K562 (cell line): ENCODE data around the gene CIAPIN1. TPM values are rescaled to one million over a fixed set of nuclear protein-coding genes. Genes with fewer than 3 reads are reported as not detected.

Source experiments
- ATAC-seq: fragments of 200-7000 bp; cut with Tn5 transposase; 3 replicates; pipeline ENCODE4 v1.9.1; 2020; ENCODE audit warnings: moderate library complexity
- BruUV-seq: library from RNA; stranded (reverse); fragments of 400-500 nt; replicated peaks from 2 replicates; lab custom pipeline; 2021; lab: Mats Ljungman, UMichigan
- CTCF ChIA-PET: fragments of 300-600 bp; formaldehyde crosslinking; extraction: SDS; loops from one replicate; lab custom pipeline; 2021; ENCODE audit warnings: low intra/inter-chr PET ratio; lab: Yijun Ruan, JAX
- POLR2A ChIA-PET: fragments of 300-600, 350-650 bp; sonication (Branson Sonifier 250); formaldehyde crosslinking; extraction: SDS; loops from one replicate; lab custom pipeline; 2021; ENCODE audit warnings: antibody characterized with exemption, inconsistent platforms; lab: Yijun Ruan, JAX
- DNase-seq, 4 experiments: peaks; one replicate each; pipeline versions ENCODE4 v3.0.0 to v3.0.0-alpha.2; 2011 to 2018; ENCODE audit warnings: low spot score in 3 of 4, mixed read lengths in 3 of 4; ENCODE audit errors: extremely low read depth in 1 of 4
- FAIRE-seq: peaks from 2 replicates; lab custom pipeline; 2011; peaks lifted over from hg19 to GRCh38; lab: Jason Lieb, UNC
- H2AFZ ChIP-seq: 2 replicates; pipeline ENCODE4 v1.6.0; 2011; ENCODE audit warnings: low read depth, low read length, control low read depth, inconsistent platforms
- H3K27ac ChIP-seq: fragments of 200-600 bp; 3 replicates; pipeline ENCODE4 v1.8.0; 2011; ENCODE audit warnings: low read depth, mild to moderate bottlenecking, control low read depth, inconsistent platforms, low read length, moderate library complexity, mixed read lengths; ENCODE audit errors: extremely low read depth
- H3K27me3 ChIP-seq, 2 experiments: fragments of 300-600 bp in 1 of 2; 2 replicates in 1 of 2; 3 replicates in 1 of 2; pipeline versions ENCODE4 v1.6.0 to v1.8.0; 2011; ENCODE audit warnings: inconsistent platforms in 2 of 2, low read length in 2 of 2, mild to moderate bottlenecking in 1 of 2, mixed read lengths in 1 of 2, moderate library complexity in 1 of 2; ENCODE audit not compliant: control insufficient read depth in 2 of 2, insufficient read depth in 2 of 2
- H3K36me3 ChIP-seq: fragments of 300-600 bp; 3 replicates; pipeline ENCODE4 v1.8.0; 2011; ENCODE audit warnings: mild to moderate bottlenecking, low read length, inconsistent platforms; ENCODE audit not compliant: control insufficient read depth, insufficient read depth
- H3K4me1 ChIP-seq, 2 experiments: fragments of 200-600 bp in 1 of 2; replicated peaks in 1 of 2; 2 replicates in 1 of 2; 3 replicates in 1 of 2; pipeline versions ENCODE4 v1.5.1 to v1.8.0; 2011; ENCODE audit warnings: inconsistent platforms in 2 of 2, low read length in 2 of 2, mild to moderate bottlenecking in 1 of 2, mixed read lengths in 1 of 2, moderate library complexity in 1 of 2; ENCODE audit not compliant: control insufficient read depth in 2 of 2, insufficient read depth in 2 of 2
- H3K4me2 ChIP-seq: 2 replicates; pipeline ENCODE4 v1.6.1; 2011; ENCODE audit warnings: low read length, control low read depth, inconsistent platforms, mixed read lengths; ENCODE audit not compliant: insufficient read depth
- H3K4me3 ChIP-seq: fragments of 200-600 bp; sonication (generic), shearing (Covaris generic); 2 replicates; pipeline ENCODE4 v1.5.1; 2016; ENCODE audit warnings: control low read depth, inconsistent platforms
- H3K79me2 ChIP-seq: fragments of 200-600 bp; 3 replicates; pipeline ENCODE4 v1.8.0; 2011; ENCODE audit warnings: low read length, inconsistent platforms; ENCODE audit not compliant: control insufficient read depth, insufficient read depth
- H3K9ac ChIP-seq, 2 experiments: 2 replicates each; pipeline versions ENCODE4 v1.6.0 to v1.6.1; 2011; ENCODE audit warnings: low read depth in 2 of 2, low read length in 2 of 2, control low read depth in 1 of 2, inconsistent platforms in 1 of 2, mild to moderate bottlenecking in 1 of 2, mixed read lengths in 1 of 2; ENCODE audit not compliant: insufficient read depth in 1 of 2
- H3K9me1 ChIP-seq: one replicate; pipeline ENCODE4 v1.6.0; 2011; ENCODE audit warnings: inconsistent platforms, mild to moderate bottlenecking, low read length, moderate library complexity; ENCODE audit not compliant: control insufficient read depth, insufficient read depth
- H3K9me3 ChIP-seq: replicated peaks from 2 replicates; pipeline ENCODE4 v1.5.1; 2011; ENCODE audit warnings: low read depth, low read length, inconsistent platforms; ENCODE audit not compliant: control insufficient read depth, insufficient read depth
- H4K20me1 ChIP-seq: replicated peaks from 2 replicates; pipeline ENCODE4 v1.6.1; 2011; ENCODE audit warnings: low read length, inconsistent platforms, mixed read lengths; ENCODE audit not compliant: control insufficient read depth, insufficient read depth
- DIDO1 ChIP-seq: fragments of 450-650 bp; IDR thresholded peaks from 2 replicates; pipeline ENCODE4 v1.6.1; 2016; ENCODE audit warnings: low read depth, missing biosample characterization, missing genetic modification characterization
- NCOR1 ChIP-seq: fragments of 450-650 bp; IDR thresholded peaks from 2 replicates; pipeline ENCODE4 v1.6.1; 2016; ENCODE audit warnings: mild to moderate bottlenecking, moderate library complexity
- NKRF ChIP-seq: fragments of 450-650 bp; IDR thresholded peaks from 2 replicates; pipeline ENCODE4 v1.6.1; 2016; ENCODE audit warnings: borderline replicate concordance
- RERE ChIP-seq: sonication (generic); formaldehyde crosslinking; IDR thresholded peaks from 2 replicates; pipeline ENCODE4 v1.8.0; 2023; ENCODE audit warnings: missing genetic modification reagents, mild to moderate bottlenecking, borderline replicate concordance
- TARDBP ChIP-seq: fragments of 450-650 bp; IDR thresholded peaks from 2 replicates; pipeline ENCODE4 v1.6.1; 2016
- THRB ChIP-seq: fragments of 450-650 bp; formaldehyde crosslinking; conservative IDR thresholded peaks from 2 replicates; pipeline ENCODE4 v1.4.0; 2022; ENCODE audit warnings: mild to moderate bottlenecking, missing genetic modification characterization
- ZBTB26 ChIP-seq: fragments of 450-650 bp; formaldehyde crosslinking; IDR thresholded peaks from 2 replicates; pipeline ENCODE4 v1.4.0; 2022; ENCODE audit warnings: missing genetic modification characterization
- ZKSCAN1 ChIP-seq: fragments of 150-350 bp; IDR thresholded peaks from 2 replicates; pipeline ENCODE4 v1.6.1; 2016; ENCODE audit warnings: low read depth, low read length
- ZNF512 ChIP-seq: IDR thresholded peaks from 2 replicates; pipeline ENCODE4 v1.6.1; 2016; ENCODE audit warnings: missing genetic modification characterization, missing compliant biosample characterization
- WGBS: fragments of 100-300 bp; shearing (Covaris generic); methylation state at CpG from one replicate; pipeline ENCODE4 v1.1.6; 2016; ENCODE audit warnings: low coverage, mixed read lengths; ENCODE audit not compliant: insufficient coverage; ENCODE audit errors: missing lambda C conversion rate; 5-methylcytosine and 5-hydroxymethylcytosine counted together
- in situ Hi-C: fragments of 300-500 bp; cut with MboI; formaldehyde crosslinking; loops from 4 replicates; pipeline ENCODE4 v1.15.0; 2018; ENCODE audit warnings: inconsistent platforms, mixed read lengths
- intact Hi-C: fragments of 100-400 bp; cut with micrococcal nuclease; formaldehyde crosslinking; loops from 2 replicates; pipeline ENCODE4 v1.14.2; 2022
- polyA plus RNA-seq, 8 experiments: library from polyadenylated mRNA; depleted of rRNA in 4 of 8; stranded (reverse) in 5 of 8; unstranded in 3 of 8; fragments of >200 nt; fragmentation: Nextera tagmentation in 2 of 8; fragmentation: Illumina TruSeq in 1 of 8; extraction: Ambion mirVana in 2 of 8; extraction: Trizol in 1 of 8; gene quantifications; 2 replicates each; pipeline versions ENCODE4 v1.2.1 to v1.2.3, GENCODE V29; 2011 to 2014; ENCODE audit warnings: inconsistent platforms in 1 of 8, missing spikeins in 1 of 8
- total RNA-seq, 7 experiments: library from RNA; depleted of rRNA in 6 of 7; stranded (reverse); fragments of >200 nt in 6 of 7; fragmentation: Illumina TruSeq in 2 of 7; extraction: Trizol in 2 of 7; gene quantifications; 2 replicates each; pipeline versions ENCODE4 v1.2.1 to v1.2.3, GENCODE V29; 2011 to 2021; ENCODE audit warnings: low replicate concordance in 1 of 7

Gene CIAPIN1
- total and polyA plus RNA-seq, 9 of the 15 experiments (the other 6 are each of a cell fraction or from before 2014, with no cell fraction given) = 71.8 to 263 (median 95.7) TPM

GRCh38 chr16:57388359-57389086, 58.7 kb downstream of the CIAPIN1 start:
- in situ Hi-C loops (no loop called here), intact Hi-C loops (no loop called here)
- Histone ChIP-seq H3K4me1 (no peaks in the 10 kb centered on the region), H3K4me3 (no peak overlapping the region), H3K27ac (no peak overlapping the region), H3K36me3 (no peaks in the 10 kb centered on the region), H3K9me3 (no peaks in the 10 kb centered on the region), H3K9ac (no peak overlapping the region), H3K4me2 (no peak overlapping the region), H4K20me1 (no peaks in the 10 kb centered on the region), H3K79me2 (no peaks in the 10 kb centered on the region), H3K9me1 (no peaks in the 10 kb centered on the region), H2AFZ (no peak overlapping the region), H3K27me3 (peaks cover 12 to 45% of the 10 kb centered on the region in 2 experiments; a peak in 4 of 5 replicates)
- ATAC-seq = no peak
- no peak for DNase-seq
- BruUV-seq = no TSS peak
- ChIA-PET CTCF (no interaction called here), POLR2A (no interaction called here)
- FAIRE-seq = peak; percentile 69
- WGBS = 3% methylated on average over 7 of the region's 7 CpGs
- no peak for TF ChIP-seq DIDO1 (tag)
- TF ChIP-seq NKRF = peak; percentile 42; the same call in 1 of the 2 replicates
- TF ChIP-seq ZNF512 = no peak
- no peak for TF ChIP-seq TARDBP
- 0 out of 2 replicates have a peak, but pooled peaks have one; percentile 51 for TF ChIP-seq ZBTB26 (CRISPR knock-in tag)
- TF ChIP-seq ZKSCAN1 = no peak
- peak; percentile 59; the same call in 1 of the 2 replicates for TF ChIP-seq THRB (CRISPR knock-in tag)
- TF ChIP-seq RERE = no peak
- peak; percentile 20; the same call in 1 of the 2 replicates for TF ChIP-seq NCOR1
